Suprapubic skin (tissue), 3 donors: ENCODE measurements around the gene HIGD2A.

Experiments
- POLR2AphosphoS5 ChIP-seq, 3 donors: sonication (generic); formaldehyde crosslinking; IDR thresholded peaks; one replicate each; pipeline ENCODE4 v1.6.1; 2017; ENCODE audit warnings: antibody characterized with exemption in 3 of 3
- TF ChIP-seq, protein P1 (sequence below), 2 donors: fragments of 200-600 bp in 1 of 2; fragments of 450-650 bp in 1 of 2; sonication (generic) in 1 of 2; IDR thresholded peaks; one replicate each; pipeline ENCODE4 v1.5.1; 2016 to 2019; ENCODE audit warnings: antibody characterized with exemption in 2 of 2, mild to moderate bottlenecking in 1 of 2, moderate library complexity in 1 of 2

DNA sequence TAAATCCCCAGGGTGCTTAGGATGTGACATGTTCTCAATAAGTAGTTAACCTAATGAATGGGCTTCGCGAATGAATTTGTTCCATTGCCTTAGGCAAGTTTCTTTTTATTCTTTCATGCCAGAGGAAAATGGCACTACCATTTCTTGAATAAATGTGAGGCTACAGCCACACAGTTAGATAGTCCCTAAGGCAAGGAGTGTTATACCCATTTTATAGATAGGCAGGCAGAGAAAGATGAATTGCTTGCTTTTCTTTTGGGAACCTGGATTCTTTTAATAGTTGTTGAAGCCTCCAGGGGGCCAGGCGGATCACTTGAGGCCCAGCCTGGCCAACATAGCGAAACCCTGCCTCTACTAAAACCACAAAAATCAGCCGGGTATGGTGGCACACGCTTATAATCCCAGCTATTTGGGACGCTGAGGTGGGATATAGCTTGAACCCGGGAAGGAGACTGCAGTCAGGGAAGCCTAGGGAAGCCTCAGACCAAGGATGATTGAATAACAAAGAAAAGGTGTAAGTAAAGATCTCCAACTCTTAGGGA lies 1.1 kb upstream of the HIGD2A start:
- TF ChIP-seq, protein P1, sequence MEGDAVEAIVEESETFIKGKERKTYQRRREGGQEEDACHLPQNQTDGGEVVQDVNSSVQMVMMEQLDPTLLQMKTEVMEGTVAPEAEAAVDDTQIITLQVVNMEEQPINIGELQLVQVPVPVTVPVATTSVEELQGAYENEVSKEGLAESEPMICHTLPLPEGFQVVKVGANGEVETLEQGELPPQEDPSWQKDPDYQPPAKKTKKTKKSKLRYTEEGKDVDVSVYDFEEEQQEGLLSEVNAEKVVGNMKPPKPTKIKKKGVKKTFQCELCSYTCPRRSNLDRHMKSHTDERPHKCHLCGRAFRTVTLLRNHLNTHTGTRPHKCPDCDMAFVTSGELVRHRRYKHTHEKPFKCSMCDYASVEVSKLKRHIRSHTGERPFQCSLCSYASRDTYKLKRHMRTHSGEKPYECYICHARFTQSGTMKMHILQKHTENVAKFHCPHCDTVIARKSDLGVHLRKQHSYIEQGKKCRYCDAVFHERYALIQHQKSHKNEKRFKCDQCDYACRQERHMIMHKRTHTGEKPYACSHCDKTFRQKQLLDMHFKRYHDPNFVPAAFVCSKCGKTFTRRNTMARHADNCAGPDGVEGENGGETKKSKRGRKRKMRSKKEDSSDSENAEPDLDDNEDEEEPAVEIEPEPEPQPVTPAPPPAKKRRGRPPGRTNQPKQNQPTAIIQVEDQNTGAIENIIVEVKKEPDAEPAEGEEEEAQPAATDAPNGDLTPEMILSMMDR (IDR thresholded peaks at IDR 0.05), result no peak
- no peak for TF ChIP-seq POLR2AphosphoS5 (IDR thresholded peaks at IDR 0.05)
